HG02970 (cell line): ENCODE results near the gene CRTC1.

Experiments
- ATAC-seq: cut with Tn5 transposase; IDR thresholded peaks from one replicate; pipeline ENCODE4 v1.9.1; 2021; ENCODE audit warnings: mild to moderate bottlenecking, moderate library complexity, moderate number of reproducible peaks; ENCODE audit not compliant: unreplicated experiment, low FRiP score

The CRTC1 gene

DNA sequence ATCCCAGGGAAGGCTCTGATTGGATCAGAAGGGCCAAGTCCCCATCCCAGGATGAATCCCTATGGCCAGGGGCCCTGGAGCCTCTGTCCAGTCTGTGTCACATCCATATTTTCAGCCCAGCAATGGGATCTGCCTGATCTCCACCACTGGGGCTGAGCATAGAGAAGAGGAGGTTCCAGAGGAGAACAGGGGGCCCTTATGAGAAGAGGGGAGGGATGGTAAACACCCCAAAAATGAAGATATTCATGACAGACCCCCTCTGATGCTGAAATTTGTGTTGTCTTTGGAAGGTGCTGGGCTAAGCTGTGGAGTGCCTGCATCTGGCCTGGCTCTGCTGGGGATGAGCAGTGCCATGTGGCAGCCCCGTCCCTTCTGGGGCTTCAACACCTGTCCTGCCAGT, 32.2 kb upstream of the CRTC1 start:
- no peak for ATAC-seq

DNA sequence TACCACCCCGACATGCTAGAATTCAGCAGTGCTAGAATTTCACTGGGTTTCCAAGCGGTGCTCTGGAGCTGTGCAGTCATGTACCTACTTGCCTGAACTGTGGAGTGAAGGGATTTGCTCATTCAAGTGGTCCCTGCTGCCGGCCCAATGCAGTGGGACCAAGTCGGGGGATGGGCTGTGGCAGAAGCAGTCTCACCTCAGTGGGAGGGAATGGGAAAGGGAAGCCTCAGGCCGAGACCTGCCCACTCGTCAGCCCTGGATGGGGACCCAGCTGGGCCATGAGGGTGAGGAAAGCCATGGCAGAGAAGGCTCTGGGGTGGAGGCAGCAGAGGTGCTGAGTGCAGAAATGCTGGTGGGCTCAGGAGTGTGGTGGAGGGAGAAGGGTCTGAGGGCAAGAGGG, 31.7 kb upstream of the CRTC1 start:
- ATAC-seq, result no peak

DNA sequence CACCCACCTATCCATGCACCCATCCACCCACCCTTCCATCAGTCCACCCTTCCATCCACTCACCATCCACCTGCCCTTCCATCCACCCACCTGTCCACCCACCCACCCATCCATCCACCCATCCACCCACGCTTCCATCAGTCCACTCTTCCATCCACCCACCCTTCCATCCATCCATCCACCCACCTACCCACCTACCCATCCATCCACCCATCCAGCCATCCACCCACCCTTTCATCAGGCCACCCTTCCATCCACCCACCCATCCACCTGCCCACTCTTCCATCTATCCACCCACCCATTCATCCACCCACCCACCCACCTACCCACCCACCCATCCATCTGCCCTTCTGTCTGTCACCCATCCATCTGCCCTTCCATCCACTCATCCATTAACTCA, 29.6 kb upstream of the CRTC1 start:
- no peak for ATAC-seq

DNA sequence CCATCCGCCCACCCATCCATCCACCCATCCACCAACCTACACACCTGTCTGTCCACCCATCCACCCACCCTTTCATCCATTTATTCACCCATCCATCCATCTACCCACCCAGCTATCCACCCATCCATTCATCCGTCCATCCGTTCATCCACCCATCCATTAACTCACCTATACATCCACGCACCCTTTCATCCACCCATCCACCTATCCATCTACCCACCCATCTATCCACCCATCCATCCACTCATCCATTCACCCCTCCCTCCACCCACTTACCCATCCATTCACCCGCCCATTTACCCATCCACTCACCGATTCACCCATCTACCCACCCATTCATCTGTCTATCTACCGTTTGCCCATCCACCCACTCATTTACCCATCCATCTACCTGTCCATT, 29.0 kb upstream of the CRTC1 start:
- ATAC-seq, result no peak

DNA sequence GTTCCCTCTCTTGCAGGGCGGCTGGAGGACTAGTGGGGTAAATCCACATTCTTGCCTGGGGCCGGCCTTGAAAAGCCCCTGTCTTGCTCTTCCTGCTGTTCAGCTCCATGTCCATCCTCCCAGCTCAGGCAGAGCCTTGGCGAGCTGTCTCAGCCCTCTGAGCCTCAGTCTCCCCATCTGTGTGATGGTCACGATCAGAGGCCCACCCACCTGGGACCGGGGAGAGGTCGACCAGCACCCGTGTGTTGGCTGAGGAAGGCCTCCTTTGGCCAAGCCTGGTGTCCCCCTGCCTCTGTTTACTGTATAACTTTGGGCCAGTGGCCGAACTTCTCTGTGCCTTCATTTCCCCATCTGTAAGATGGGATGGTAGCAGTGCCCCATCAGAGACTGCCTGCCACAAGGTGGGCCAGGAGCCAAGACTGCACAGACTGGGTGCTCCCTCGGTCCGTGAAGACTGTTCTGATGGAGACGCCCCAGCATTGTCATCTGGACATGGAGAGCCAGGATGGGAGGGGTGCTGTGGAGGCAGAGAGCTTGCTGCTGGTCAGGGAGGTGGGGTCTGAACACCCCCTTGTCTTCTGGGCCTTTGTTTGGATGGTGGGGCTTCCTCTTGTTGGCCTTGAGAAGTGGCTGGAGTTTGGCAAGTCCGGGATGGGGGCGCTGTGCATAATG, 28.2 kb upstream of the CRTC1 start:
- no peak for ATAC-seq

DNA sequence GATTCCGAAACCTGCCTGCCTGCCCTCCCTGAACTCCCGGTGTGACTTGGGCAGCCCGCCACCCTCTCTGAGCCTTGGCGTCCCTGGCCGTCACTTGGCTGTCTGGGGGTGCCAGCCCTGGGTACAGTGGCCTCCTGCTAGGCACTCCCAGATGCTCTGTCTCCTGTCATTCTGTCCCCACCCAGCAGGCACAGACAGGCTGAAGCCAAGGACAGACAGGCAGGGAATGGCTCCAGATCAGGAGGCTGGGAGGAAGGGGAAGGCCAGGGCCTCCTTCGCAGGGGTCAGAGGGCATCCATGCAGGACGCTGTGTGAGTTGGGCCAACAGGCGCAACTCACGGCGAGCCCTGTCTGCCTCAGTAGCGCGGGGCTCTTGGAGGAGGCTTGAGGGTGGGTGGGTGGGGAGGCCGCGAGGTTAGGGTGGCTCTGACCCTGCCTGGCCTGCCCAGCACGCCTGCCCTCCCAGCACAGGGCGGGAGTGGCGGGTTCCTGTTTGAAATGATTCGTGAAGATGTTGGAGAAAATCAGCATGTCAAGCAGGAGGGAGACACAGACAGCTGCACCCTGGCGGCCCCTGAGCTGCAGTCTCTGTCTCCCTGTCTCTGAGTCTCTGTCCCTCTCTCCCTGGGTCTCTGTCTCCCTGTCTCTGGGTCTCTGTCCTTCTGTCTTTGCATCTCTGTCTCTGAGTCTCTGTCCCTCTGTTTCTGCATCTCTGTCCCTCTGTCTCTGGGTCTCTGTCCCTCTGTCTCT, 27.0 kb upstream of the CRTC1 start:
- no peak for ATAC-seq

DNA sequence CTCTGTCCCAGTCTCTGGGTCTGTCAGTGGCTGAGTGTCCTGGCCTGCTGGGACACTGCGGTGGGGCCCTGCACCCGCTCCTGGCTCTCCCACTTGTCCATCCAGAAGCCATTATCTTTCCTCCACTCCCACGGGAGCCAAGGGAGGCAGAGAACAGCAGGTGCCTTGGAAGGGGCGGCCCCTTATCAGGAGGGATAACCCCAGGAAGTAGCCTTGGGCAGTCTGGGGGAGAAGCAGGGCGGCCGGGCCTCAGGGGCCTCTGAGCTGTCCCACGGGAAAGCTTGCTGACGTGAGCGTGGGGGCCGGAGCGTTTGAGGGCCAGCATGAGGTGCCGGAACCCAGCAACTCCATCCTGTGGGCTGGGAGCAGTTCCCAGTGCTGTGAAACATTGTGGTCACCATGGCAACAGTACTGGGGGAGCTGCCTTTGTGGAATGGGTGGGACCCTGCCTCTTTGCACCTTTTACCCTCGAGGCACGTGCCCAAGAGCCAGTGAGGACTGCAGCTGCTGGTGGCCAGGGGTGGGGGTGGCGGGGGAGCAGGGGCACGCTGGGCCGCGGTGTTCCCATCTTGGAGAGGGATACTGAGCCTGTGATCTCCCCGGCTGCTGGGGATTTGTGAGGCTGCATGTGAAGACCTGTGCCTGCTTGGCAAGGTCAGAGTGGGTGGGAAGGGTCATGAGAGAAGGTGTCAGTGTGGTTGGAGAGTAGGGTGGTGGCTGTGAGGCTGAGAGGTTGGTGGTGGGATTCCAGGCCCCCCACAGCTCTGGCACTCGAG, 25.7 kb upstream of the CRTC1 start:
- ATAC-seq, result no peak

DNA sequence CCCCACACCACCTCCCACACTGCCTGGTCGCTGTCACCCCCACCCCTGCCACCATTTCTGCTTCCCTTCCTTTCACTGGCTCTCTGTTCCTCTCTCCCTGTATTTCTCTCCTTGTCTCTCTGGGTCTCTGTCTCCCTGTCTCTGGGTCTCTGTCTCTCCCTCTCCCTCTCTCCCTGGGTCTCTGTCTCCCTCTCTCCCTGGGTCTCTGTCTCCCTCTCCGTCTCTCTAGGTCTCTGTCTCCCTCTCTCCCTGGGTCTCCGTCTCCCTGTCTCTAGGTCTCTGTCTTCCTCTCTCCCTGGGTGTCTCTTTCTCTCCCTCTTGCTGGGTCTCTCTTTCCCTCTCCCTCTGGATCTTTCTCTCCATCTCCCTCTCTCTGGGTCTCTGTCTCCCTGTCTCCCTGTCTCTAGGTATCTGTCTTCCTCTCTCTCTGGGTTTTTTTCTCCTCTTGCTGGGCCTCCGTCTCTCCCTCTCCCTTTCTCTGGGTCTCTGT, 25.1 kb upstream of the CRTC1 start:
- no peak for ATAC-seq

DNA sequence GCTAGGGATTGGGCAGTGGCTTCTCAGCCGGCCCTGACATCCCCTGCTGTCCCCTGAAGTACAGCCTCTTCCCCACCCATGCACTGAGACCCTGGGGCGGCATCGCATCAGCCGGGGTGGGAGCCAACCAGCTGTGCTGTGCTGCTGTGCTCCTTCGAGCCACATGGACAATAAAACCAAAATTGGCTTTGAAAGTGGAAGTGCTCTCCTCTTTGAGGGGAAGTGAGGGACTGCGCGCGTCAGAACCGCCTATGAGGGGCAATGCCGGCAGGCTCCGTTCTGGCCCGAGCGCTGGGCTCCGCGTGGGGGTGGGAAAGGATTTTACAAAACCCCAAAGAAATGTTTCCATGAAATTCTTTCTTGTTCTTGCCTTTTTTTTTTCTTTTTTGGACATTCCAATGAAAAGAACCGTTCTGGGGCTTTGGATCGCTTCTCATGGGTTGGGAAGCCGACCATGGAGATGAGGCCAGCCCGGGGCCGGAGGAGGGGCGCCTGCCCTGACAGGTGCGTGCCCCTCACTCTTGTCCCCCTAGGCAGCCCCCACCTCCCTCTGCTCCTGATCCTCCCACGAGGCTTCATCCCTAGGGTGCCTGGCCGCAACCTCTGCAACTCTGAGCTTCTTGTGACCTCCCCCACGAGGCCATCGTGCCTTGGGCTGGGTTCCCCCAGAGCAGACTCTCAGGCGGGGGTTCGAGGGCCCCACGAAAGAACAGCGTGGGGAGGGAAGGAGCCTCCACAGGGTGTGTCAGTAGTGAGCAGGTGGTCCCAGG, 24.0 kb upstream of the CRTC1 start:
- no peak for ATAC-seq

DNA sequence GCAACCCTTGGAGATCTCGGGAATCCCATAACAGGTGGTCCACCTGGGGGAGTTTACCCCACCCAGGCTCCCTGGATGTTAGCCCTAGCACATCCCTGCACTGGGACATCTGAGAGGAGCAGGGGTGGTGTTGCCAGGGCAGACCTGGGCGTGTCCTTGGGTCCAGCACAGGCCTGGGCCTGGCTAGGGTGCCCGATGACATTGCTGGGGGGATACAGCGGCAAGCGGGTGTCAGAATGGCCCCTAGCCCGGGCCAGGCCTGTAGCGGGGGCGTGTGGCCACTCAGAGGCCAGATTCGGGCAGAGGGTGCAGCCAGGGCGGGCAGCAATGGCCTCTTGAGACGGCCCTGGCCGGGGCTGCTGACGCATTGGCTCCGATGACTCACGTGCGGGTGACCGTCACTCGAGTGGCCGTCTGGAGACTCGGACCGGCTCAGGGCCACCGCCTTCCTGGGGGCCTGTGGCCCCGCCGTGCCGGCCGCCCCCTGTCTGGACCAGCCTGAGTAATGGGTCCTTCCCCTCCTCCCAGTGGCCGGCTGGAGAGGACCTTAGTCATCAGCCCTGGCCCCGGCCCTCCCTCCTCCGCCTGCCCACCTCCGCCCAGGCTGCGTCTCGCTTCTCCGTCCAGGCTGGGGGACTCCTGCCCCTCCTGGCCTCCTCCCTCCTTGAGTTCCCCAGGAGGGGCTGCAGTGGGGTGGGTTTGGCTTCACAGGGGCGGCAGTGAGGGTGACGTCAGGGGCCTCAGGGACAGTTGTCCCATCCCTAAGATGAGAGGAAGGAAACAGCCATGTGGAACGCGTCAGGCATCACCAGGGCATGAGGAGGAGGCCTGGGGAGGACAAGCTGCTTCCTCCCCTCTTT, 23.2 kb upstream of the CRTC1 start:
- ATAC-seq, result no peak

DNA sequence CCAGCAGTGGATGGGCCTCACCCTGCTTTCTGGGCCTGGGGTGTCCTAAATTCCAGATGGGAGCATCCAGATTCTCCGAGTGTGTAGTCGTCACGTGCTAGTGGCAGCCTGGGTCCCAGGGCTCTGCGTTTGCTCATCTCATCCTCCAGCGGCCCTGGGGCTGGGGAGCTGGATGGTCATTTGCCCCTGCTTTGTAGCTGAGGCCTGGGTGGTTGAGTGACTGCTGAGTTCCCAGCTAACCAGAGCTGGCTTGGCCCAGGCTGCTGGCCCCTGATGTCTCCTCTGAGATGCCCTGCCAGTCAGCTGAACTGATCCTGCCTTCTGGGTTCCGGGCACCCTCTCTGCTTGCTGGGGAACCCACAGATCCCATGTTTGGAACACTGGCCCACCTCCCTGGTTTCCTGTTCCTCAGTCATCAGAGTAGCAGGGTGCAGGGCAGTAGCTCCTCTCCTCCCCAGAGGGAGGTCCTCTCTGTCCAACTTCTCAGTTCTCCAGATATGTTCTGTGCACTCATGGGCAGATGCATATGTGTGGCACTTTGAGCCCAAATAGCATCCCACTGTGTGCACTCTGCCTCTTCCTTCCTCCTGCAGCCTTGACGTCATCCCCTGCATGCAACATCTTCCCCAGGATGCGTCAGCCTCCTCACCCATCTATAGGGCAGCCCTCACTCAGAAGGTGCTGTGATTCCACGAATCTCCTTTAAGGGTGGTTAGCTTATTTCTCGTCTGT, 22.4 kb upstream of the CRTC1 start:
- ATAC-seq, result no peak

DNA sequence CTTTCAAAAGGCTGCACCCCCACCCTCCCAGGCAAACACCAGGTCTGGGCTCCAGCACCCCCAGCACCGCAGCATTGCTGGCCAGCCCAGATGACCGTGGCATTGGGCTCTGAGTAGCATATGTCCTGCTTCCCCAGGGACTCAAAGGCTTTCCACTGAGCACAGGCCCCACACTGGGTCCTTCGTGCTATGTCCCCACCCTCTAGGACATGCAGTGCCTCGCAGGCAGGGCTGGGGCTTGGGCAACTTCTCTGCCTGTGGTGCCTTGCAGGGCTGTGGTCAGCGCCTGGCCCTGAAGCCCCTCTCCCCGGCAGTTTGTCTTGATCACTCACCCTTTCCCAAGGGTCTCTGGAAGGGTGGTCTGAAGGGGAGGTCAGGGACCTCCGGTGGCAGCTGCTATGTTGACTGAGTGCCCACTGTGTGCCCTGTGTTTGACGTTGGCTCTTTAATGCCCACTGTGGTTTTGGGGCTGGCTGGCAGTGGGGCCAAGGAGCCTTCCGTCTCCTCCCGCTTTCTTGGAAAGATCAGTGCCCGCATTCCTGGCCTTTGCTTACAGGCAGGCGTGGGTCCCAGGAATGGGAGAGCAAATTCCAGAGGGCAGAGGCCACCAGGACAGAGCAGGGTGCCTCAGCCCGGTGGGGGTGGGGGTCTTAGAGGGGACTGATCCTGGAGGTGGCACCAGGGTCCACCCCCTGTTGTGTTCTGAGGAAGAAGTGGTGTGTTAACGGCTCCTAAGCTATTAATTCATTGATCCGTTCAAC, 20.3 kb upstream of the CRTC1 start:
- no peak for ATAC-seq

DNA sequence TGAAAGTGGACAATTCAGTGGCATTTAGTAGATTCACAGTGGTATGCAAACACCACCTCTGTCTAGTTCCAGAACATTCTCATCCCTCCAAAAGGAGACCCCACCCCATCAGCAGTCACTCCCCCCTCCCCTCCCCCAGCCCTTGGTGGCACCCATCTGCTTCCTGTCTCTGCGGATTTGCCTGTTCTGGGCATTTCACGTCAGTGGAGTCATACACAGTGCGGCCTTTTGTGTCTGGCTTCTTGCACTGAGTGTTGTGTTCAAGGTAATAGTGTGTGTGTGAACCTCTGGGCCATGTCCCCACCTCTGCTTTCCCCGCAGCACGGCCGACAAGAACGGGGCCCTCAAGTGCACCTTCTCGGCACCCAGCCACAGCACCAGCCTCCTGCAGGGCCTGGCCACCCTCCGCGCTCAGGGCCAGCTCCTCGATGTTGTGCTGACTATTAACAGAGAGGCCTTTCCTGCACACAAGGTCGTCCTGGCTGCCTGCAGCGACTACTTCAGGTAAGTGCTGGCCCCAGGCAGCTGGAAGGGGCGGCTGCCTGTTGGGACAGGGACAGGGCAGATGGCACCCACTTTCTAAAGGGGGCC, 19.4 kb upstream of the CRTC1 start:
- no peak for ATAC-seq

DNA sequence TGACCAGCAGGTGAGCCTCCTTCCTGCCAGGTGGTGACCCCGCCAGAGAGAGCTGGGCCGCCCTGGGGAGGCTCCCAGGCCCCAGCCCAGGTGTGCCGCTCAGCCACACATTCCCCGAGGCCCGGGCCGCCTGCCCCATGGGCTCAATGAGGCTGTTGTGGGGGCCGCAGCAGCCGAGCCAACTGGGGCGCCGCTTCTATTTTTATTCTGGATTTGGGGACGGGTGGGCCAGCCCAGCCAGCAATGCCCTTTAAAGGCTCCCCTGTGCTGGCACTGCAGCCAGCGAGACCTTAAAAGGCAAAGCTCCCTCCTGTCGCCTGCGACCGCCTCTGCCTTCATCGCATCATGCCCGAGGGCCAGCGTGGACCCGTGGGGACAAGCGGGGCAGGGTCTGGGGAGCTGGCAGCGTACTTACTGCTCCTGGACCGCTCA, 17.7 kb upstream of the CRTC1 start:
- ATAC-seq, result no peak

DNA sequence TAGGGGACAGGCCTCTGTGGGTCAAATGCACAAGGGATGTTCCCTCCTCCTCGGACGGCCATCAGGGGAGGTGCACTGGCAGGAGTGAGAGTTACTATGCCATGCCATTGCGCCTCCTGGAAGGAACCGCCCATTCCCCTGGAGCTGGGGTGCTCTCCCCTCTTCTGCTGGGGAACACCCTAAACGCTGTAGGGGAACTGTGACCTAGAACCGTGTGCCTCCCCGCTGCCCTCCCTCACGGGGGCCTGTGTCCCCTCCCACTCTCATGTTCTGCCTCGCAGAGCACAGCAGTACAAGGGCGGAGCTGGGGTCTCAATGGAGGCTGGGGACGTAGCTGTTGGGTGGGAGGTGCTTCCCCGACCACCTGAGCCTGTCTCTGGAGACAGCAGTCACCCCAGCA, 17.2 kb upstream of the CRTC1 start:
- no peak for ATAC-seq

DNA sequence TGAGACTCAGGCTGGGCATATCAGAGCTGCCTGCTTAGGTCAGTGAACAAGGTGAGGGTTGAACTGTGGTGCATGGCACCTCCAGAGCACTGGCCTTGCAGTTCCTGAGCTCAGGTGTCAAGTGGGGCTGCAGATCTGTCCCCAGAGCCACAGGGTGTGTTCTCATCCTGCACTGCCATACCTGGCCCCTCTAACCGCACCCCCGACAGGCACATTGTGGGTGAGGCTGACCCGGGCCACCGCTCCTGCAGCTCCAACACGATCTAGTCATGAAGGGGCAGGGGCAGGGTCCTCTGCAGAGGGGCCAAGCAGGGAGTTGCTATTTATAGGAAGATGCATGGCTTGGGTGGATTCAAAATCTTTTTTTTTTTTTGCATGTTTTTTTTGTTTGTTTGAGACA, 16.7 kb upstream of the CRTC1 start:
- ATAC-seq, result no peak

DNA sequence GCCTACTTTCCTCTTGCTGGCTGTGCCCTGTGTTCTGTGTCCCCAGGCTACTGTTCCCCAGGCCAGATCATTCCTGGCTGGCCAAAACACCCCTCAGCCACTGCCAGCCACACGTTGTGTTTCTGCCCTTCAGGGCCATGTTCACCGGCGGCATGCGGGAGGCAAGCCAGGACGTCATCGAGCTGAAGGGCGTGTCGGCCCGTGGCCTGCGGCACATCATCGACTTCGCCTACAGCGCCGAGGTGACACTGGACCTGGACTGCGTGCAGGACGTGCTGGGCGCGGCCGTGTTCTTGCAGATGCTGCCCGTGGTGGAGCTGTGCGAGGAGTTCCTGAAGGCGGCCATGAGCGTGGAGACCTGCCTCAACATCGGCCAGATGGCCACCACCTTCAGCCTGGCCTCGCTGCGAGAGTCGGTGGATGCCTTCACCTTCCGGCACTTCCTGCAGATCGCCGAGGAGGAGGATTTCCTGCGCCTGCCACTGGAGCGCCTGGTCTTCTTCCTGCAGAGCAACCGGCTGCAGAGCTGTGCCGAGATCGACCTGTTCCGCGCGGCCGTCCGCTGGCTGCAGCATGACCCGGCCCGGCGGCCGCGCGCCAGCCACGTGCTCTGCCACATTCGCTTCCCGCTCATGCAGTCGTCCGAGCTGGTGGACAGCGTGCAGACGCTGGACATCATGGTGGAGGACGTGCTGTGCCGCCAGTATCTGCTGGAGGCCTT, 15.8 kb upstream of the CRTC1 start:
- no peak for ATAC-seq
